ENCODE results near the gene TMEM190. TPM values are rescaled to one million over a fixed set of nuclear protein-coding genes. Genes with fewer than 3 reads are reported as not detected.

TMEM190 gene
- total and polyA plus RNA-seq, 2 of the 8 experiments (the other 6 are each of a cell fraction or from before 2014, with no cell fraction given), result 1.6 TPM; not detected in 1

DNA sequence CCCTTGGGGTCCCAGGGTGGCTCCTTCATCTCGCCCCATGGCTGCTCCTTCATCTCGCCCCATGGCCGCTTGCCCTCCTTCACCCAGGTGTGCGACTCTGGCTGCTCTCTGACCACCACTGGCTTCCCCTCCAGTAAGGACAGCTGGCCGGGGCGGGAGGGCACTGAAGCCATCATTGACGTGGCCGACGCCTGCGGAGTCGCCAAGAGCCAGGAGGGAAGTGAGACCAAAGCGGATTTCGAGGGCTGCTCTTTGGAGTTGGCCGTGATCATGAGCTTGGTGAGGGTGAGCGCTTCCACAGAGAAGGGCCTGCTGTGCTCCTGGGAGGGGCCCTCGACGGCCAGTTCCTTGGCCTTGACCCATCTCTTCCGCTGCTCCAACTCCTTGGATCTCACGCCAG lies 18.1 kb upstream of the TMEM190 start (continued):
- TF ChIP-seq HDAC2 (IDR thresholded peaks at IDR 0.05; ENCODE audit: borderline replicate concordance in 1 of 2, low read depth in 2 of 2, low read length in 2 of 2) (no peak), MAFK (IDR thresholded peaks at IDR 0.05; ENCODE audit: low read depth, low read length) (no peak), KDM4A (IDR thresholded peaks at IDR 0.05; ENCODE audit: low read depth, low read length, severe bottlenecking) (no peak), CHD2 (IDR thresholded peaks at IDR 0.05; ENCODE audit: low read length) (no peak), NRF1 (IDR thresholded peaks at IDR 0.05; ENCODE audit: low read depth, low read length) (no peak), GABPA (IDR thresholded peaks at IDR 0.05; ENCODE audit: borderline replicate concordance, insufficient read depth, low read length) (no peak), SAP30 (IDR thresholded peaks at IDR 0.05; ENCODE audit: insufficient read depth, insufficient replicate concordance, low read length) (no peak), KDM5A (IDR thresholded peaks at IDR 0.05; ENCODE audit: low read length) (no peak)
- TF ChIP-seq, protein P1, sequence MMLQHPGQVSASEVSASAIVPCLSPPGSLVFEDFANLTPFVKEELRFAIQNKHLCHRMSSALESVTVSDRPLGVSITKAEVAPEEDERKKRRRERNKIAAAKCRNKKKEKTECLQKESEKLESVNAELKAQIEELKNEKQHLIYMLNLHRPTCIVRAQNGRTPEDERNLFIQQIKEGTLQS (IDR thresholded peaks at IDR 0.05; ENCODE audit: insufficient read depth, low read depth, low read length), result no peak
